ENCODE data around the gene ZNF485.

Gene ZNF485

GRCh38 chr10:43607199-43607573 lies 948 bp downstream of the ZNF485 start:
- H3K9ac ChIP-seq (ENCODE audit: low read length), result no peak overlapping the region

DNA sequence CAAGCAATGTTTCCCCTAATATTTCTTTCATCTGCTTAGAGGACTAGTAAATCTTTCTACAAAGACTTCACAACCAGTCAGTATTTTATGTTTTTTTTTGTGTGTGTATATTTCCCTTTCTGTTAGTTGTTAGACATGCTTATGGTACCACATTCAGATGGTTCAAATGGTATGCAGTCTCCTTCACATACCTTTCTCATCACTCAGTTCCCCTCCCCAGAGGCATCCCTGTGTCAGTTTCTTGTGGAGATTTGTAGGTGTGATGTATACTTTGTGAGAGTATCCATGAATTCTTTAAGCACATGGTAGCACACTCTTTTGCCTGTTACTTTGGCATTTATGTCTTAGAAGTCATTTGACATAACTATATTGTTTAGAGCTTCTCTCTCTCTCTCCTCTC lies 4.4 kb downstream of the ZNF485 start:
- H3F3A ChIP-seq (ENCODE audit: insufficient read depth, low read length), result no peaks in the 10 kb centered on the region
- TF ChIP-seq EZH2phosphoT487 (IDR thresholded peaks at IDR 0.05; ENCODE audit: low read length) (no peak), CTCF (IDR thresholded peaks at IDR 0.05; ENCODE audit: low read length) (no peak), EZH2 (optimal IDR thresholded peaks at IDR 0.05; ENCODE audit: low read depth, low read length) (no peak)
- H3K9me3 ChIP-seq (replicated peaks; ENCODE audit: insufficient read depth, low read length), result no peaks in the 10 kb centered on the region
- H3K27ac ChIP-seq (ENCODE audit: low read length), result no peak overlapping the region
- H3K9ac ChIP-seq (ENCODE audit: low read length), result no peak overlapping the region
- H4K20me1 ChIP-seq (ENCODE audit: insufficient read depth, low read length), result no peaks in the 10 kb centered on the region
- H3K4me1 ChIP-seq (ENCODE audit: low read length), result peaks cover 9% of the 10 kb centered on the region; the same call in 1 of the 2 replicates
- no peaks in the 10 kb centered on the region; the same call in 1 of the 2 replicates for H3K36me3 ChIP-seq (replicated peaks; ENCODE audit: insufficient read depth, low read length)
- no peak for DNase-seq
- no peaks in the 10 kb centered on the region for H3K9me2 ChIP-seq (replicated peaks; ENCODE audit: insufficient read depth, low read length)
- H3K4me2 ChIP-seq (ENCODE audit: low read depth, low read length), result no peak overlapping the region
- no peaks in the 10 kb centered on the region for H3K27me3 ChIP-seq (replicated peaks; ENCODE audit: insufficient read depth, low read length)
- H3K4me3 ChIP-seq (ENCODE audit: low read length), result no peak overlapping the region
- no peaks in the 10 kb centered on the region for H3K79me2 ChIP-seq (ENCODE audit: low read length)
- no peak overlapping the region for H2AFZ ChIP-seq (ENCODE audit: low read length)

More at GRCh38 chr10:43607199-43607573, 948 bp downstream of the ZNF485 start:
- H3F3A ChIP-seq (ENCODE audit: insufficient read depth, low read length), result no peaks in the 10 kb centered on the region
- peaks cover 9% of the 10 kb centered on the region; the same call in 1 of the 2 replicates for H3K4me1 ChIP-seq (ENCODE audit: low read length)
- peak overlapping the region; percentile 89; the same call in 1 of the 2 replicates for H2AFZ ChIP-seq (ENCODE audit: low read length)
- no peak for DNase-seq
- no peaks in the 10 kb centered on the region for H3K27me3 ChIP-seq (replicated peaks; ENCODE audit: insufficient read depth, low read length)
- H3K9me3 ChIP-seq (replicated peaks; ENCODE audit: insufficient read depth, low read length), result no peaks in the 10 kb centered on the region
- H4K20me1 ChIP-seq (ENCODE audit: insufficient read depth, low read length), result no peaks in the 10 kb centered on the region
- H3K9me2 ChIP-seq (replicated peaks; ENCODE audit: insufficient read depth, low read length), result no peaks in the 10 kb centered on the region
- no peak for TF ChIP-seq EZH2phosphoT487 (IDR thresholded peaks at IDR 0.05; ENCODE audit: low read length)
- no peak for TF ChIP-seq CTCF (IDR thresholded peaks at IDR 0.05; ENCODE audit: low read length)
- no peak for TF ChIP-seq EZH2 (optimal IDR thresholded peaks at IDR 0.05; ENCODE audit: low read depth, low read length)
- no peaks in the 10 kb centered on the region for H3K36me3 ChIP-seq (replicated peaks; ENCODE audit: insufficient read depth, low read length)
- no peak overlapping the region for H3K27ac ChIP-seq (ENCODE audit: low read length)
- no peaks in the 10 kb centered on the region for H3K79me2 ChIP-seq (ENCODE audit: low read length)
- peak overlapping the region; percentile 70 for H3K4me3 ChIP-seq (ENCODE audit: low read length)
- H3K4me2 ChIP-seq (ENCODE audit: low read depth, low read length), result peak overlapping the region; percentile 78

GRCh38 chr10:43616697-43617370 lies 10.6 kb downstream of the ZNF485 start:
- H3K36me3 ChIP-seq (replicated peaks; ENCODE audit: insufficient read depth, low read length), result peaks cover 5% of the 10 kb centered on the region; the same call in 1 of the 2 replicates
- no peak overlapping the region for H3K27ac ChIP-seq (ENCODE audit: low read length)
- DNase-seq, result no peak
- no peak overlapping the region for H3K9ac ChIP-seq (ENCODE audit: low read length)
- no peaks in the 10 kb centered on the region for H4K20me1 ChIP-seq (ENCODE audit: insufficient read depth, low read length)
- no peaks in the 10 kb centered on the region for H3F3A ChIP-seq (ENCODE audit: insufficient read depth, low read length)
- no peaks in the 10 kb centered on the region for H3K27me3 ChIP-seq (replicated peaks; ENCODE audit: insufficient read depth, low read length)
- no peaks in the 10 kb centered on the region for H3K9me3 ChIP-seq (replicated peaks; ENCODE audit: insufficient read depth, low read length)
- H3K9me2 ChIP-seq (replicated peaks; ENCODE audit: insufficient read depth, low read length), result no peaks in the 10 kb centered on the region
- no peak overlapping the region for H2AFZ ChIP-seq (ENCODE audit: low read length)
- H3K4me3 ChIP-seq (ENCODE audit: low read length), result no peak overlapping the region
- no peak overlapping the region for H3K4me2 ChIP-seq (ENCODE audit: low read depth, low read length)
- no peak for TF ChIP-seq EZH2 (optimal IDR thresholded peaks at IDR 0.05; ENCODE audit: low read depth, low read length)
- TF ChIP-seq CTCF (IDR thresholded peaks at IDR 0.05; ENCODE audit: low read length), result no peak
- no peak for TF ChIP-seq EZH2phosphoT487 (IDR thresholded peaks at IDR 0.05; ENCODE audit: low read length)
- no peaks in the 10 kb centered on the region for H3K79me2 ChIP-seq (ENCODE audit: low read length)
- H3K4me1 ChIP-seq (ENCODE audit: low read length), result no peaks in the 10 kb centered on the region

Measured in MM.1S (cell line).